SKM-1 (cell line): ENCODE results near the gene NOTCH1.
"Not testable (repeated sequence)": the region's sequence is repeated elsewhere in the genome, so short reads cannot be mapped to it uniquely, and the experiment has no call there.

Experiments used
- DNase-seq: peaks from one replicate; lab custom pipeline; 2025; ENCODE audit not compliant: unreplicated experiment; lab: John Stamatoyannopoulos, UW

The NOTCH1 gene

DNA sequence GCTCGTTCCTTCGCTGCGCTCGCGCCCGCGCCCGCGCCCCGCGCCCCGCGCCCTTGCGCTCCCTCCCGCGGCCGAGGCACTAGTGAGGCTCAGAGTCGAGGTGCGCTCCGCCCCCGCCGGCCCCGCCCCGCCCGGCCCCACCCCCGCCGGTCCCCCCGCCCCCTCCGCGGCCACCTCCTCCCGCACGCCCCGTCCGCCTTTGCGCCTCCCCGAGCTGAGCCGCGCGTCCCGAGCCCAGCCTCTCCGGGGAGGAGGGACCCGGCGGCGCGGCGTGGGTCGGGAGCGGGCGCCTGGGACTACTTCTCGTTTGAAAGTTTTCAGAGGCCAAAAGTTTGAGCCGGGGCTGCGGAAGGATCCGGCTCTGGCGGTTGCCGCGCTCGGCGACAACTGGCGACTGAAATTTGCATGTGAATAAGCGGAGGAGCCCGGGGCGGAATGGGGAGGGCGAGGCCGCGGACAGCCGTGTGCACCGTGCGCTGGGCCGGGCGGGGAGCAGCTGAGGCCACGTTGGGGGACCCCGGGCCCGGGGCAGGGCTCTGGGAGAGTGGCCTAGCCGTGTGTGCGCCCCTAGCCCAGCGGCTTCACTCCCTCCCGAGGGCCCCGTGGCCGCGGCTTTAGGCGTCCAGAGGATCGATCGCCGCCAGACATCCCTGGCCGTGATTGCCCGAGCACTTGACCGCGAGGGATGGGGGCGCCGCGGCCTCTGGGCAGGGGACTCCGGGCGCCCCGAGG lies at the start of gene NOTCH1:
TSS of gene NOTCH1 (minus strand) at position 84 of the 732 bp plus-strand sequence. CDS start 262 bp downstream, outside the sequence.
- DNase-seq, result peak; percentile 91

- no peak for DNase-seq
These were observed 48.6 kb upstream of the NOTCH1 start for GRCh38 chr9:136594492-136594891.

DNA sequence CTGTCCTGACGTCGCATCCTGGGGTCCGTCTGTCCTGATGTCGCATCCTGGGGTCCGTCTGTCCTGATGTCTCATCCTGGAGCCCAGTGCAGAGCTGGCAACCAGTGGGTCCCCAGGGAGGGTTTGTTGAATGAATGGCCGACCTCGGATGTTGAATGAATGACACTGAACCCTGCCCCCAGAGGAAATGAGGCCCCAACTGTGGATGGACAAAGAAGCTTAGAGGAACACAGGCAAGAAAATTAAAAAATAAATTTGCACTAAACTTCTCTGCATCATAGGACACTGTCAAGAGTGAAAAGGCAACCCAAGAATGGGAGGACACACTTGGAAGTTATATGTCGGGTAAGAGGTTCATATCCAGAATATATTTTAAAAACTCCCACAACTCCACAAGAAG lies 47.7 kb upstream of the NOTCH1 start:
- DNase-seq, result no peak

DNA sequence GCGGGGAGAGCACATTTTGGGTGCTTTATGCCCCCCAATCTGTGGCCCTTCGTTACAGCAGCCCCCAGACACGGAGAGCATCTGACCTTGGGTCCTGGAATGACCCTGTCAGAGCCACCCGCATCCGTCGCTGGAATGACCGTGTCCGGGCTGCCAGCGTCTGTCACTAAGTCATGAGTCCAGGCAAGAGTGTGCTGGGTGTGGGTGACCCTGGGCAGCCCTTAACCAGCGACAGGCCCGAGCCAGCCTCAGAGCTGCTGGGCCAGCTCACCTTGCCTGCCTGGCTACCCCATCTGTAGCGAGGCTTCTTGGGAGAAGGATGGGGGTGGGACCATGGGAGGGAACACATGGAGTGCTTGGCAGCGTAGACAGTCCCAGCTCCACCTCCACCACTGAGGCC lies 46.8 kb upstream of the NOTCH1 start:
- no peak for DNase-seq

DNA sequence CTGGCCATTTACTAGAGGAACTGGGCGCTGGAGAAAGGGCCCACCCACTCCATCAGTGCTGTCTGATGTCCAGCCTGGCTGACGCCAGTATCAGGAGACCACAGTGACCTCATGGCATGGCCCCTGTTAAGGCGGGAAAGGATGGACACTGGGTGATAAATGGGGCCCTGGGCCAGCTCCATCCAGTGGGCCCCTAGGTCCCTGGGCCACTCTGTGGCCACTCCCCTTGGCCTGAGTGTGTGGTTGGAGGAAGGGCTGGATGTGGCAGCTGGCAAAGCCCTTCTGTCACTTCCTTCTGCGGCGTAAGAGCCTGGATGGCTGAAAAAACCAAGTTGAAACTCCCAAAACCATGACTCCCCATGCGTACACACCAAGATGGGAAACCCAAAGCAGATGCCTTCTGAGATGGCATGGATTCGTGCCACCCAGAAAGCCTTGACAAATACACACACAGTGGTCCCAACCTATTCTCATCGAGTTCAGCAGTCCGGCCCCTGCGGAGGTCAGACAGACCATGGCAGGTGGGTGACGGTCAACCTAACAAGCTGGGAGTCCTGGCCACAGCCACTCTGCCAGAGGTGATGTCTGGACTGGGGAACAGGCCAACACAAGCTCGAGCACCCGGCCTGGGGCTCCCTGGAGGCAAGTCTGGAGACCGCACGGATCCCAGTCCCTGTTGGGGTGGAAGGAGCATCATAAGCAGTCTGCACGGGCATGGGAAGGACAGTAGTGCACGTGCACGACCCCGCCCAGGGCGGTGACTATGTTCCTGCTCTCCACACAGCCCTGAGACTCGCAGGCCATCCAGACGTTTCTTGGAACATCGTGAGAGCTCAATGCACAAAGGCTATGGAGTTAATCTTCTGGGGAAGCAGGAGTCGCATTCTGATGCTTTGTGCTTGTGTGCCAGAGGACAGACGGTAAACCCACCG lies 45.2 kb upstream of the NOTCH1 start:
- no peak for DNase-seq

- no peak for DNase-seq
These were observed 44.2 kb upstream of the NOTCH1 start for GRCh38 chr9:136589766-136590763.

DNA sequence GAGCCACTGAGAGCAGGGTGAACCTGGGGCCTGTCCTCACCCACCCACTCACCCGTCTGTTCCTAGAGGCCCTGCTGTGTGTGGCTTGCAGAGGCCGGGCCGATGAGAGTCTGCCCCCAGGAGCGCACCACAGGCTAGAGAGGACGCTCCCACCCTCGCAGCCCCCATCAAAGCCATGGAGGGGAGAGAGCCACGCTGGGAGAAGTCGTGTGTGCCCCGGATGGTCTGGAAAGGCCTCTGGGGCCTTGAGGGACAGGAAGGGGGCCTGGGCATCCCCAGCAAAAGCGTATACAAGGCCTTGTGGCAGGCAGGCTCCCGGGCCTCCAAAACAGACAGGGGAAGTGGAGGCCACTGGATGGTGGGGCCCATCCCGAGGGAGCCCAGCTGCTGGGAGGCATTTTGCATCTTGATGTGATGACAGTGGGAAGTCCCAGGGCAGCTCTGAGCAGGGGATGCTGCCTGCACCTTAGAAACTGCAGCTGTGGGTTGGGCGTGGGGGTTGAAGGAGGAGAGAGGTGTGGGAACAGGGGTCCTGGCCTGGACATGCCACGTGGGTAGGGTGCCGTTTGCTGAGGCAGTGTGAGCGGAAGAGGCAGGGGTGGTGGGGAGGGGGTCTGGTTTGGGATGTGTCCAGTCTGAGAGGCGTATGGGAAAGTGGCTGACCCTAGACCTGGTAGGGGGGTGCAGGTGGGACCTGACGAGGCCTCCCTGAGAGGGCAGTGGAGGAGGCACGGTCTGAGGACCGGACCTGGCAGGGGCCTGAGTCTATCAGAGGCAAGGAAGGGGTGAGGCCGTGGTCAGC lies 43.0 kb upstream of the NOTCH1 start:
- DNase-seq, result no peak

DNA sequence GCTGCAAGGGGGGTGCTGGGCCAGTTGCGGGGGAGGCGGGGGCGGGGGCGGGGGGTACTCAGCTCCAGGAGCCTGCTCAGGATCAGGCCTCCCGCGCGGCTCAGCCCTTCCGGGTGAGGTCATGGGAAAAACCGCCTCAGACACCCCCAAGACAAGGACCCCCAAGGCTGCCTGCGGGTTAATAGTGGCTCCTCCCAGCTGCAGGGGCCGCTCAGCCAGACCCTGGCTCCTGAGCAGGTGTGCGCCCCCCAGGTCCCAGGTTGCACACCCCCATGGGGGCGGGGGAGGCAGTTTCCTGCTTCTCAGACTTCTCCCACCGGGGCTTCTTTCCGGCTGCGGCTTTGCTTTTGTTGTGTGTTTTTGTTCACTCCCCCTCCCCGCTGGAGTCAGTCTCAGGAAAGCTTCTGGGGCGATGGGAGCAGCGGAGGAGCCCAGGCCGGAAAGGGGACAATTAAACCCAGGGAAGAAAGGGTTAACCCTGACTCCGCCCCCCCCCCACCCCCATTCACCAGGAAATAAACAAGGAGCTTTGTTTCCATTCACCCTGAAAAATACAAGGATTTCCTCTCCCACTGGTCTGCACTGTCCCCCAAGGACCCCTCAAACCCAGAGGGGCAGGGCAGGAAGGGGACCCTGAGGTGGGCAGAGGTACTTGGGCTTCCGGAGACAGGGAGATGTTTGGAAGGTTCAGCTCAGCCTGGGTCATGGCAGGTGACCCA lies 42.3 kb upstream of the NOTCH1 start:
- no peak for DNase-seq

- DNase-seq, result peak; percentile 84
These were observed 41.5 kb upstream of the NOTCH1 start for GRCh38 chr9:136587145-136587943.

GRCh38 chr9:136586391-136586953 lies 40.6 kb upstream of the NOTCH1 start:
- DNase-seq, result no peak

DNA sequence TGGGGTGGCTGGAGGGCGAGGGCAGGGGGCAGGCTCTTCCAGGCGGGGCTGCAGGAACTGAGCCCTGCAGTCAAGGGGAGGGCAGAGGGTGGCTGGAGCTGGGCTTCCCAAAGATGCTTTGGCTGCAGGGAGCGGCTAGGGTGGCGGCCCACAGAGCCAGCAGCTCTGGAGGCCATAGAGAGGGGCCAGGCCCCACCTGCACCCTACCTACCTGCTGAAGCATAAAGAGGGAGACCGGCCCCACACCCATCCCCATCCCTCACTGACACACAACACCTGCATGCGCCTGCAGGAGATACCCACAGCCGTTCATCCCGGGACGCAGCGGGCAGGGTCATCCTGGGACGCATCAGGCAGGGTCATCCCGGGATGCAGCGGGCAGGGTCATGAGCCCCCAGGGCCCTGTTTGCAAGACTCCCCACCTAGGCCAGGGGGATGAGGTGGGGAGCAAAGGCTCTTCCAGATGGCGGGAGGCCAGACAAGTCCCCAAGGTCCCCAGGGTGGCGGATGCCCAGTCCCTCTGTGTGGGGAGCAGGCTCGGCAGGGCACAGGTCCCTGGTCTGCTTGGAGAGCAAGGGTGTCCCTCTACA lies 39.8 kb upstream of the NOTCH1 start:
- no peak for DNase-seq

DNA sequence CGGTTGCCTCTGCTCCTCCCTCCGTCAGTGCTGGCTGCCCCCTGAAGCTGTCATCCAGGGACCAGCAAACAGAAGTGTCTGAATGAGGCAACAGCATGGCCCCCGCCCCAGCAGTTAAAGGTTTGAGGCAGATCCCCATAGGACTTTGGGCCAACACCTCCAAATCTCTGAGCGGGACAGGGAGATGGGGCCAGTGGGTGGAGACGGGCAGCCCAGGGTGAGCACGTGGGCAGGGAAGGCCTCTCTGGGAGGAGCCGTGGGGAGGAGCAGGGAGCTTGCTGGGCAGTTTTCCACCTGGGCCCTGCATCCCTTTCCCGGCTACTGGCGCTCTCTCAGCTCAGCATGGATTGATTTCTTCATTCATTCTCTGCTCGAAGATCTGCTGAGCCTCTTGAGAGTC lies 39.1 kb upstream of the NOTCH1 start:
- no peak for DNase-seq

GRCh38 chr9:136584401-136584932 lies 38.6 kb upstream of the NOTCH1 start:
- DNase-seq, result no peak

DNA sequence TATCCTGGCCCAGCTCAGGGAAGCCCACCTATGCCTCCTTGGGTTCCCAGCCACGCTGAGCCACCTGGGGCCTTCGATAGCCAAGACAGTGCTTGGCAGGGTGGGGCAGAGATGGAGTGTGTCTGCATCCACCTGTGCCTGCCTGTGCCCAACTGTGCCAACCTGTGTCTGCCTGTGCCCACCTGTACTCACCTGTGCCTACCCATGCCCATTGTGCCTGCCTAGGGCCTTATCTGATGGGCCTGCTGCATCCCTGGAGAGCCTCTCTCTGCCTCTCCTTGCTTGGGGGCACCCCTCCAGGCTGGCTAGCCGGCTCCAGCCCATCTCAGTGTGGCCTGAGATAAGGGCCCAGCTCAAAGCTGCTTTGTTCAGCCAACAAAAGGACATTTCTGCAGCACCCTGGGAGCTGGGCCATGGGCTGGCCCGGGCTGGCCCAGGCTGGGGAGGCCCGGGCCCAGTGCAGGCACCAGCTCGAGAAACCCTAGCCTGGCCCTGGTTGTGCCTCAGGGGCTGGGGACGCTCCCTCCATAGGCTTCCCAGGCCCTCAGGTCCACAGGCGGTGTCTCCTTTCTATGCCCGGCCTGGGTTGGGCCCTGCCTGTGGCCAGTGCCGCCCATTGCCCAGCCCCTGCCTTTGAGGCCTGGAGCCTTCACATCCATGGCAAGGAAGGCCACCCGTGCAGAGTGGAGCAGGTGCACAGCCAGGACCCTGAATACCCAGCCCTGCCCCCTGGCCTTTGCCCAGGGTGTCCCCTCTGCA lies 37.3 kb upstream of the NOTCH1 start:
- DNase-seq, result no peak

DNA sequence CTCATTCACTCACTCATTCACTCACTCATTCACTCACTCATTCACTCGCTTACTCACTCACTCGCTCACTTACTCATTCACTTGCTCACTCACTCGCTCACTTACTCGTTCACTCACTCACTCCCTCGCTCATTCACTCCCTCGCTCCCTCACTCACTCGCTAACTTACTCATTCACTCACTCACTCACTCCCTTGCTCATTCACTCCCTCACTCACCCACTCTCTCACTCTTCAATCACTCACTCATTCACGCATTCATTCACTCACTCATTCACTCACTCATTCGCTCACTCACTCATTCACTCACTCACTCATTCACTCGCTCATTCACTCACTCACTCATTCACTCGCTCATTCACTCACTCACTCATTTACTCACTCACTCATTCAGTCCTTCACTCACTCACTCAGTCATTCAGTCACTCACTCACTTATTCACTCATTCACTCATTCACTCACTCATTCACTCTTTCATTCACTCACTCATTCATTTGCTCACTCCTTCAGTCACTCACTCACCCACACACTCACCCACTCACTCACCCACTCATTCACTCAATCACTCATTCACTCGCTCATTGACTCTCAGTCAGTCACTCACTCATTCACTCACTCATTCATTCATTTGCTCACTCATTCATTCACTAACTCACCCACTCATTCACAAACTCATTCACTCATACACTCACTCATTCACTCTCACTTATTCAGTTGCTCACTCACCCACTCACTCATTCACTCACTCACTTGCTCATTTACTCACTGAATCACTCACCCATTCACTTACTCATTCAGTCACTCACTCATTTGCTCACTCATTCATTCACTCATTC lies 36.0 kb upstream of the NOTCH1 start:
- no peak for DNase-seq

DNA sequence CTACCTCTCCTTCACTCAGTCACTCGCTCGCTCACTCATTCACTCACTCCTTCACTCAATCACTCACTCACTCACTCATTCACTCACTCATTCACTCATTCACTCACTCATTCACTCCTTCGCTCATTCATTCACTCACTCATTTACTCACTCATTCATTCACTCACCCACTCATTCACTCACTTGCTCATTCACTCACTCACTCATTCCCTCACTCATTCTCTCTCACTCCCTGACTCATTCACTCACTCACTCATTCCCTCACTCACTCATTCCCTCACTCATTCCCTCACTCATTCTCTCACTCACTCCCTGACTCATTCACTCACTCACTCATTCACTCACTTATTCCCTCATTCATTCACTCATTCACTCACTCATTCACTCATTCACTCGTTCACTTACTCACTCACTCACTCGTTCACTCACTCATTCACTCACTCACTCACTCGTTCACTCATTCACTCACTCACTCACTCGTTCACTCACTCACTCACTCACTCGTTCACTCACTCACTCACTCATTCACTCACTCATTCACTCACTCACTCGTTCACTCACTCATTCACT lies 33.9 kb upstream of the NOTCH1 start:
- DNase-seq, result not testable (repeated sequence)
